CD4-positive, CD25-positive, alpha-beta regulatory T cell (primary cell): ENCODE data around the gene ZNF681. TPM values are rescaled to one million over a fixed set of nuclear protein-coding genes. Genes with fewer than 3 reads are reported as not detected.

Experiments used
- ATAC-seq, 2 donors: fragments of 150-1000 bp; cut with Tn5 transposase; one replicate each; pipeline ENCODE4 v1.10.0; 2021; ENCODE audit warnings: low read depth in 2 of 2, moderate number of reproducible peaks in 2 of 2, moderate library complexity in 1 of 2
- DNase-seq, 3 donors: peaks; one replicate each; pipeline versions ENCODE4 v3.0.0 to v3.0.0-alpha.2; 2012 to 2022; ENCODE audit warnings: mixed read lengths in 1 of 3
- H3K27ac ChIP-seq: one replicate; pipeline ENCODE4 v1.7.0; 2013; ENCODE audit warnings: mild to moderate bottlenecking, low read length; ENCODE audit not compliant: insufficient read depth, poor library complexity, severe bottlenecking
- H3K27me3 ChIP-seq: one replicate; pipeline ENCODE4 v1.7.0; 2013; ENCODE audit warnings: low read length; ENCODE audit not compliant: control insufficient read depth, insufficient read depth
- H3K36me3 ChIP-seq: one replicate; pipeline ENCODE4 v1.7.0; 2013; ENCODE audit warnings: mild to moderate bottlenecking, low read length, moderate library complexity; ENCODE audit not compliant: control insufficient read depth, insufficient read depth
- H3K4me1 ChIP-seq: 2 replicates; pipeline ENCODE4 v1.7.0; 2013; ENCODE audit warnings: mild to moderate bottlenecking, low read length; ENCODE audit not compliant: insufficient read depth, control insufficient read depth, poor library complexity, severe bottlenecking
- H3K4me3 ChIP-seq: one replicate; pipeline ENCODE4 v1.7.0; 2013; ENCODE audit warnings: low read depth, mild to moderate bottlenecking, low read length, moderate library complexity
- H3K9me3 ChIP-seq, 2 experiments: 1 replicate in 1 of 2; 2 replicates in 1 of 2; pipeline ENCODE4 v1.7.0; 2013; ENCODE audit warnings: low read length in 2 of 2, mild to moderate bottlenecking in 1 of 2, moderate library complexity in 1 of 2; ENCODE audit not compliant: control insufficient read depth in 2 of 2
- H3K27ac Mint-ChIP-seq, 3 donors: one replicate each; pipeline ENCODE4 v1.8.0; 2020 to 2022; ENCODE audit warnings: mild to moderate bottlenecking in 3 of 3, mixed read lengths in 3 of 3, moderate library complexity in 2 of 3
- H3K27me3 Mint-ChIP-seq: one replicate; pipeline ENCODE4 v1.8.0; 2022; ENCODE audit warnings: mild to moderate bottlenecking, mixed read lengths
- H3K36me3 Mint-ChIP-seq: one replicate; pipeline ENCODE4 v1.8.0; 2020; ENCODE audit warnings: mixed read lengths
- H3K4me1 Mint-ChIP-seq, 4 donors: one replicate each; pipeline ENCODE4 v1.8.0; 2020 to 2022; ENCODE audit warnings: mixed read lengths in 4 of 4, mild to moderate bottlenecking in 1 of 4
- H3K4me3 Mint-ChIP-seq, 4 donors: one replicate each; pipeline ENCODE4 v1.8.0; 2020 to 2022; ENCODE audit warnings: mild to moderate bottlenecking in 4 of 4, mixed read lengths in 4 of 4, moderate library complexity in 3 of 4
- H3K9me3 Mint-ChIP-seq, 7 donors: one replicate each; pipeline ENCODE4 v1.8.0; 2020 to 2022; ENCODE audit warnings: mixed read lengths in 7 of 7, mild to moderate bottlenecking in 3 of 7, moderate library complexity in 2 of 7
- polyA plus RNA-seq, 4 donors: library from polyadenylated mRNA; unstranded; fragments of 300-500 nt; fragmentation: Illumina TruSeq; gene quantifications; one replicate each; pipeline ENCODE4 v1.2.3, GENCODE V29; 2021
- total RNA-seq: library from RNA; stranded (reverse); gene quantifications from one replicate; pipeline ENCODE4 v1.2.3, GENCODE V29; 2022

Gene ZNF681
- total and polyA plus RNA-seq, 5 donors from 2014 or later, result 1.7 to 2.9 (median 2.1) TPM

DNA sequence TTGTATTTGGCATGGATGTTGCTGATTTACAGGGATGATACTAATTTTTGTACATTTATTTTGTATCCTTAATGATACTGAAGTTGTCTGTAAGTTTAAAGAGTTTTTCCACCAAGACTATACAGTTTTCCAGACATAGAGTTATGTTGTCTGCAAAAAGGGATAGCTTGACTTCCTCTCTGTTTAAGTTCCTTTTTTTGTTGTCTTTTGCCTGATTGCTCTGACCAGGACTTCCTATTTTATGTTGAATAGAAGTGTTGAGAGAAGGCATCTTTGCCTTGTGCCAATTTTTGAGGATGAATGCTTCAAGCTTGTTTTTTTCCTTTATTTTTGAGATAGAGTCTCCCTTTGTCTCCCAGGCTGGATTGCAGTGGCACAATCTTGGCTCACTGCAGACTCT lies 36.8 kb upstream of the ZNF681 start:
- Histone ChIP-seq H3K9me3 (peaks cover 13 to 16% of the 10 kb centered on the region in 2 experiments), H3K36me3 (no peaks in the 10 kb centered on the region), H3K27ac (no peak overlapping the region), H3K4me1 (peaks cover 8% of the 10 kb centered on the region), H3K27me3 (no peaks in the 10 kb centered on the region), H3K4me3 (no peak overlapping the region)
- no peak for DNase-seq
- Mint-ChIP-seq H3K9me3 (peaks cover 0 to 18% (median 5%) of the 10 kb centered on the region in 7 donors), H3K27me3 (no peaks in the 10 kb centered on the region), H3K4me1 (peaks cover 9 to 39% (median 12%) of the 10 kb centered on the region in 4 donors), H3K27ac (no peak overlapping the region), H3K36me3 (peaks cover 5% of the 10 kb centered on the region), H3K4me3 (no peak overlapping the region)
- ATAC-seq, result no peak

- peaks cover 0 to 21% (median 4%) of the 10 kb centered on the region in 4 donors for H3K4me1 Mint-ChIP-seq
- ATAC-seq (no peak), DNase-seq (no peak)
- Histone ChIP-seq H3K9me3 (peaks cover 13 to 18% of the 10 kb centered on the region in 2 experiments), H3K27me3 (no peaks in the 10 kb centered on the region), H3K4me1 (no peaks in the 10 kb centered on the region), H3K4me3 (no peak overlapping the region), H3K36me3 (no peaks in the 10 kb centered on the region), H3K27ac (no peak overlapping the region)
- H3K27me3 Mint-ChIP-seq, result no peaks in the 10 kb centered on the region
- peak overlapping the region in 2 of 3 donors; percentile 31 to 34 for H3K27ac Mint-ChIP-seq
- peaks cover 10% of the 10 kb centered on the region for H3K36me3 Mint-ChIP-seq
- no peak overlapping the region for H3K4me3 Mint-ChIP-seq
- H3K9me3 Mint-ChIP-seq, result peaks cover 0 to 15% (median 7%) of the 10 kb centered on the region in 7 donors
These were observed 34.1 kb upstream of the ZNF681 start for GRCh38 chr19:23792784-23793183.

GRCh38 chr19:23790641-23791488 lies 32.2 kb upstream of the ZNF681 start:
- Histone ChIP-seq H3K36me3 (peaks cover 3% of the 10 kb centered on the region), H3K27me3 (no peaks in the 10 kb centered on the region), H3K4me3 (no peak overlapping the region), H3K9me3 (peaks cover 7 to 12% of the 10 kb centered on the region in 2 experiments), H3K4me1 (no peaks in the 10 kb centered on the region), H3K27ac (no peak overlapping the region)
- Mint-ChIP-seq H3K4me1 (peaks cover 0 to 12% (median 4%) of the 10 kb centered on the region in 4 donors), H3K4me3 (no peak overlapping the region), H3K9me3 (peaks cover 0 to 9% (median 2%) of the 10 kb centered on the region in 7 donors), H3K27ac (no peak overlapping the region), H3K27me3 (no peaks in the 10 kb centered on the region), H3K36me3 (peaks cover 25% of the 10 kb centered on the region)
- DNase-seq (no peak), ATAC-seq (no peak)

- Mint-ChIP-seq H3K4me3 (no peak overlapping the region), H3K27me3 (no peaks in the 10 kb centered on the region), H3K36me3 (peaks cover 35% of the 10 kb centered on the region), H3K4me1 (peaks cover 0 to 8% (median 5%) of the 10 kb centered on the region in 4 donors), H3K27ac (peak overlapping the region in 1 of 3 donors; percentile 26), H3K9me3 (peaks cover 0 to 3% (median 0%) of the 10 kb centered on the region in 7 donors)
- H3K9me3 ChIP-seq, result peaks cover 0 to 3% of the 10 kb centered on the region in 2 experiments
- no peak for ATAC-seq
- DNase-seq, result no peak
- H3K27ac ChIP-seq, result no peak overlapping the region
- H3K4me3 ChIP-seq, result no peak overlapping the region
- peaks cover 3% of the 10 kb centered on the region for H3K36me3 ChIP-seq
- no peaks in the 10 kb centered on the region for H3K4me1 ChIP-seq
- no peaks in the 10 kb centered on the region for H3K27me3 ChIP-seq
These were observed 30.6 kb upstream of the ZNF681 start for GRCh38 chr19:23789246-23789645.

DNA sequence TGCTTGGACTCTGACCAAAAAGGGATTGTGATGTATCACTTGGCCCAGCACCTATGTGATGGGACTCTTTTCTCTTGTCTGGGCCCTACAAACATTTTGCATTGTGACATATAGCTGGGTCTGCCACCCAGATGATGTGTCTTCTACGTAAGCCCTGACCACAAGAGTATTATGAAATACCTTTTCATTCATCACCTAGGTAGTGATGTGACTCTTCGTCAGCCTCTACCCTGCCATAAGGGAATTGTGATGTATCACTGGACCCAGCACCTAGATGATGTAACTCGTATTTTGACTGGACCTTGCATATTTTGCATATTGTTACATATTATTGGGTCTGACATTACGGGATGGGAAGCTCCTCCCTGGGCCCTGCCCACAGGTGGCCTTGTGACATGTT lies 29.7 kb upstream of the ZNF681 start:
- Mint-ChIP-seq H3K27me3 (no peaks in the 10 kb centered on the region), H3K4me1 (peaks cover 0 to 12% (median 5%) of the 10 kb centered on the region in 4 donors), H3K27ac (peak overlapping the region in 1 of 3 donors; percentile 21), H3K36me3 (peaks cover 43% of the 10 kb centered on the region), H3K9me3 (peaks cover 0 to 5% (median 0%) of the 10 kb centered on the region in 7 donors), H3K4me3 (no peak overlapping the region)
- ATAC-seq, result no peak
- H3K4me1 ChIP-seq, result no peaks in the 10 kb centered on the region
- no peak overlapping the region for H3K4me3 ChIP-seq
- H3K36me3 ChIP-seq, result peaks cover 3% of the 10 kb centered on the region
- H3K9me3 ChIP-seq, result peaks cover 0 to 2% of the 10 kb centered on the region in 2 experiments
- no peak for DNase-seq
- no peak overlapping the region for H3K27ac ChIP-seq
- no peaks in the 10 kb centered on the region for H3K27me3 ChIP-seq

GRCh38 chr19:23787106-23787505 lies 28.4 kb upstream of the ZNF681 start:
- Histone ChIP-seq H3K36me3 (peaks cover 7% of the 10 kb centered on the region), H3K4me1 (no peaks in the 10 kb centered on the region), H3K4me3 (no peak overlapping the region), H3K27me3 (no peaks in the 10 kb centered on the region), H3K27ac (no peak overlapping the region), H3K9me3 (peaks cover 5 to 6% of the 10 kb centered on the region in 2 experiments)
- Mint-ChIP-seq H3K9me3 (peaks cover 0 to 6% (median 1%) of the 10 kb centered on the region in 7 donors), H3K4me1 (peaks cover 0 to 11% (median 5%) of the 10 kb centered on the region in 4 donors), H3K4me3 (no peak overlapping the region), H3K27ac (no peak overlapping the region), H3K27me3 (no peaks in the 10 kb centered on the region), H3K36me3 (peaks cover 48% of the 10 kb centered on the region)
- no peak for ATAC-seq
- DNase-seq, result no peak

GRCh38 chr19:23785982-23786381 lies 27.3 kb upstream of the ZNF681 start:
- DNase-seq, result no peak
- Mint-ChIP-seq H3K27me3 (no peaks in the 10 kb centered on the region), H3K4me3 (no peak overlapping the region), H3K36me3 (peaks cover 53% of the 10 kb centered on the region), H3K9me3 (peaks cover 0 to 10% (median 1%) of the 10 kb centered on the region in 7 donors), H3K4me1 (peaks cover 0 to 11% (median 5%) of the 10 kb centered on the region in 4 donors), H3K27ac (peak overlapping the region in 1 of 3 donors; percentile 11)
- Histone ChIP-seq H3K9me3 (peaks cover 6% of the 10 kb centered on the region in 2 experiments), H3K36me3 (peaks cover 9% of the 10 kb centered on the region), H3K4me3 (no peak overlapping the region), H3K4me1 (no peaks in the 10 kb centered on the region), H3K27ac (no peak overlapping the region), H3K27me3 (no peaks in the 10 kb centered on the region)
- no peak for ATAC-seq
